ENCODE results near the gene PIEZO2.

PIEZO2 gene

GRCh38 chr18:11052800-11053199, 96.6 kb downstream of the PIEZO2 start:
- Histone ChIP-seq H3K27me3 (ENCODE audit: insufficient read depth, low read length) (peaks cover 5% of the 10 kb centered on the region; the same call in 1 of the 2 replicates), H3K27ac (ENCODE audit: low read depth, low read length, poor library complexity, severe bottlenecking) (no peak overlapping the region), H4K20me1 (ENCODE audit: insufficient read depth, low read length) (no peaks in the 10 kb centered on the region), H3K9me3 (ENCODE audit: low read length) (no peaks in the 10 kb centered on the region), H3K4me2 (ENCODE audit: low read length) (no peak overlapping the region), H3K9ac (ENCODE audit: low read length) (no peak overlapping the region), H3K9me2 (ENCODE audit: low read depth, low read length) (no peaks in the 10 kb centered on the region), H2AFZ (ENCODE audit: low read length) (no peak overlapping the region), H3K79me2 (ENCODE audit: insufficient read depth, low read length) (no peaks in the 10 kb centered on the region), H3F3A (ENCODE audit: insufficient read depth, low read length) (no peaks in the 10 kb centered on the region), H3K4me1 (ENCODE audit: insufficient read depth, low read length, severe bottlenecking) (no peaks in the 10 kb centered on the region), H3K36me3 (ENCODE audit: insufficient read depth, low read length) (no peaks in the 10 kb centered on the region), H3K4me3 (ENCODE audit: low read depth, low read length, poor library complexity, severe bottlenecking) (no peak overlapping the region)
- no peak for TF ChIP-seq CTCF (IDR thresholded peaks at IDR 0.05; ENCODE audit: low read length)

- no peaks in the 10 kb centered on the region for H3F3A ChIP-seq (ENCODE audit: insufficient read depth, low read length)
- no peaks in the 10 kb centered on the region for H3K79me2 ChIP-seq (ENCODE audit: insufficient read depth, low read length)
- no peaks in the 10 kb centered on the region for H3K9me2 ChIP-seq (ENCODE audit: low read depth, low read length)
- no peak overlapping the region for H3K9ac ChIP-seq (ENCODE audit: low read length)
- no peaks in the 10 kb centered on the region for H3K4me1 ChIP-seq (ENCODE audit: insufficient read depth, low read length, severe bottlenecking)
- H4K20me1 ChIP-seq (ENCODE audit: insufficient read depth, low read length) = no peaks in the 10 kb centered on the region
- H2AFZ ChIP-seq (ENCODE audit: low read length) = no peak overlapping the region
- no peaks in the 10 kb centered on the region for H3K27me3 ChIP-seq (ENCODE audit: insufficient read depth, low read length)
- no peak overlapping the region for H3K4me2 ChIP-seq (ENCODE audit: low read length)
- no peak overlapping the region for H3K4me3 ChIP-seq (ENCODE audit: low read depth, low read length, poor library complexity, severe bottlenecking)
- H3K9me3 ChIP-seq (ENCODE audit: low read length) = no peaks in the 10 kb centered on the region
- TF ChIP-seq EZH2 (IDR thresholded peaks at IDR 0.05; ENCODE audit: borderline replicate concordance, low read length) = no peak
- no peak for TF ChIP-seq CTCF (IDR thresholded peaks at IDR 0.05; ENCODE audit: low read length)
- no peaks in the 10 kb centered on the region for H3K36me3 ChIP-seq (ENCODE audit: insufficient read depth, low read length)
- no peak overlapping the region for H3K27ac ChIP-seq (ENCODE audit: low read depth, low read length, poor library complexity, severe bottlenecking)
These were observed 97.9 kb downstream of the PIEZO2 start for GRCh38 chr18:11051462-11051861.

- Histone ChIP-seq H3F3A (ENCODE audit: insufficient read depth, low read length) (no peaks in the 10 kb centered on the region), H2AFZ (ENCODE audit: low read length) (no peak overlapping the region), H3K79me2 (ENCODE audit: insufficient read depth, low read length) (no peaks in the 10 kb centered on the region), H3K27ac (ENCODE audit: low read depth, low read length, poor library complexity, severe bottlenecking) (no peak overlapping the region), H3K9me2 (ENCODE audit: low read depth, low read length) (no peaks in the 10 kb centered on the region), H3K4me3 (ENCODE audit: low read depth, low read length, poor library complexity, severe bottlenecking) (no peak overlapping the region), H3K27me3 (ENCODE audit: insufficient read depth, low read length) (no peaks in the 10 kb centered on the region), H3K4me1 (ENCODE audit: insufficient read depth, low read length, severe bottlenecking) (no peaks in the 10 kb centered on the region), H4K20me1 (ENCODE audit: insufficient read depth, low read length) (no peaks in the 10 kb centered on the region), H3K36me3 (ENCODE audit: insufficient read depth, low read length) (no peaks in the 10 kb centered on the region), H3K9ac (ENCODE audit: low read length) (no peak overlapping the region), H3K4me2 (ENCODE audit: low read length) (no peak overlapping the region), H3K9me3 (ENCODE audit: low read length) (no peaks in the 10 kb centered on the region)
- TF ChIP-seq EZH2 (IDR thresholded peaks at IDR 0.05; ENCODE audit: borderline replicate concordance, low read length) (no peak), CTCF (IDR thresholded peaks at IDR 0.05; ENCODE audit: low read length) (no peak)
These were observed 98.4 kb downstream of the PIEZO2 start for GRCh38 chr18:11050966-11051365.

Data from OCI-LY1 (cell line).